ENCODE data around the gene GPX4. TPM values are rescaled to one million over a fixed set of nuclear protein-coding genes. Genes with fewer than 3 reads are reported as not detected.

Gene GPX4
- polyA plus RNA-seq (2013, experiment 1 of 2; ENCODE audit: insufficient read length) = 335 TPM
- polyA plus RNA-seq (2013, experiment 2 of 2; ENCODE audit: insufficient read length) = 359 TPM

GRCh38 chr19:1103708-1104310, at the start of gene GPX4:
Gene GPX4, plus strand, starts transcription at chr19:1103994. Its CDS starts 50 bp downstream, at chr19:1104044.
- peak; percentile 100 for DNase-seq

- DNase-seq = no peak
These were observed 49.4 kb upstream of the GPX4 start for GRCh38 chr19:1054102-1055027.

GRCh38 chr19:1055028-1055425, 48.8 kb upstream of the GPX4 start:
- DNase-seq = no peak

GRCh38 chr19:1055886-1056620, 47.7 kb upstream of the GPX4 start:
- DNase-seq = no peak

- peak; percentile 53 for DNase-seq
These were observed 46.5 kb upstream of the GPX4 start for GRCh38 chr19:1057176-1057855.

GRCh38 chr19:1058112-1058511, 45.7 kb upstream of the GPX4 start:
- no peak for DNase-seq

GRCh38 chr19:1060689-1061088, 43.1 kb upstream of the GPX4 start:
- no peak for DNase-seq

- no peak for DNase-seq
These were observed 41.8 kb upstream of the GPX4 start for GRCh38 chr19:1061987-1062386.

GRCh38 chr19:1062387-1063029, 41.3 kb upstream of the GPX4 start:
- DNase-seq = no peak

- no peak for DNase-seq
These were observed 40.5 kb upstream of the GPX4 start for GRCh38 chr19:1063030-1063908.

GRCh38 chr19:1063909-1064660, 39.7 kb upstream of the GPX4 start:
- DNase-seq = no peak

- DNase-seq = peak; percentile 36
These were observed 38.9 kb upstream of the GPX4 start for GRCh38 chr19:1064661-1065605.

- no peak for DNase-seq
These were observed 38.1 kb upstream of the GPX4 start for GRCh38 chr19:1065606-1066109.

GRCh38 chr19:1066251-1066747, 37.5 kb upstream of the GPX4 start:
- DNase-seq = no peak

- DNase-seq = no peak
These were observed 37.0 kb upstream of the GPX4 start, which contains the start of gene ARHGAP45 for GRCh38 chr19:1066748-1067340. Gene ARHGAP45, plus strand, starts transcription at chr19:1067167. Its CDS starts 239 bp downstream, at chr19:1067406.

- DNase-seq = no peak
These were observed 36.3 kb upstream of the GPX4 start for GRCh38 chr19:1067341-1067957.
